ENCODE data around the gene RHCG.
"Not testable (repeated sequence)": the region's sequence is repeated elsewhere in the genome, so short reads cannot be mapped to it uniquely, and the experiment has no call there.

RHCG gene

GRCh38 chr15:89475661-89476060, 20.7 kb downstream of the RHCG start:
- no peak for DNase-seq

GRCh38 chr15:89472785-89473256, 23.6 kb downstream of the RHCG start:
- no peak for DNase-seq

GRCh38 chr15:89469426-89470096, 26.8 kb downstream of the RHCG start:
- no peak for DNase-seq

- not testable (repeated sequence) for DNase-seq
Measured at GRCh38 chr15:89468813-89469212, 27.6 kb downstream of the RHCG start.

- no peak for DNase-seq
Measured at GRCh38 chr15:89463113-89463512, 33.3 kb downstream of the RHCG start.

- no peak for DNase-seq
Measured at GRCh38 chr15:89462198-89462912, 34.0 kb downstream of the RHCG start.

- DNase-seq = no peak
Measured at GRCh38 chr15:89461386-89461785, 35.0 kb downstream of the RHCG start.

- no peak for DNase-seq
Measured at GRCh38 chr15:89460048-89460447, 36.3 kb downstream of the RHCG start.

GRCh38 chr15:89459271-89460038, 36.9 kb downstream of the RHCG start:
- no peak for DNase-seq

GRCh38 chr15:89458440-89458839, 37.9 kb downstream of the RHCG start:
- DNase-seq = no peak

GRCh38 chr15:89457086-89457485, 39.3 kb downstream of the RHCG start:
- DNase-seq = no peak

GRCh38 chr15:89455535-89455934, 40.8 kb downstream of the RHCG start:
- no peak for DNase-seq

- no peak for DNase-seq
Measured at GRCh38 chr15:89452330-89452836, 44.0 kb downstream of the RHCG start.

GRCh38 chr15:89451846-89452245, 44.5 kb downstream of the RHCG start:
- no peak for DNase-seq

GRCh38 chr15:89450076-89451006, 46.0 kb downstream of the RHCG start:
- DNase-seq = no peak

- no peak for DNase-seq
Measured at GRCh38 chr15:89448825-89449224, 47.6 kb downstream of the RHCG start.

- DNase-seq = no peak
Measured at GRCh38 chr15:89447676-89448075, 48.7 kb downstream of the RHCG start.

GRCh38 chr15:89446255-89446891, 50.0 kb downstream of the RHCG start:
- DNase-seq = no peak

GRCh38 chr15:89445518-89445917, 50.9 kb downstream of the RHCG start:
- DNase-seq = no peak

GRCh38 chr15:89444241-89445225, 51.9 kb downstream of the RHCG start:
- DNase-seq = no peak

GRCh38 chr15:89443581-89443980, 52.8 kb downstream of the RHCG start:
- DNase-seq = no peak
